HK-2 (cell line): ENCODE measurements around the gene ENAM.
A peak's percentile ranks its signal among the peaks of the same experiment; 100 is the strongest.
"Not testable (repeated sequence)": the region's sequence is repeated elsewhere in the genome, so short reads cannot be mapped to it uniquely, and the experiment has no call there.

Source experiments
- DNase-seq: peaks from one replicate; pipeline ENCODE4 v3.0.0-alpha.2; 2018; ENCODE audit not compliant: unreplicated experiment

The ENAM gene

GRCh38 chr4:70676554-70677090 is 48.1 kb downstream of the ENAM start:
- DNase-seq, result no peak

GRCh38 chr4:70678383-70678999 is 49.9 kb downstream of the ENAM start:
- DNase-seq, result no peak

- DNase-seq, result no peak
Measured at GRCh38 chr4:70680934-70681333, 52.4 kb downstream of the ENAM start.

GRCh38 chr4:70681704-70682103 is 53.2 kb downstream of the ENAM start:
- no peak for DNase-seq

GRCh38 chr4:70682142-70682541 is 53.6 kb downstream of the ENAM start:
- not testable (repeated sequence) for DNase-seq

GRCh38 chr4:70687392-70687791 is 58.8 kb downstream of the ENAM start:
- no peak for DNase-seq

- DNase-seq, result peak; percentile 96
Measured at GRCh38 chr4:70687821-70688794, 59.6 kb downstream of the ENAM start, which contains the start of gene UTP3. Gene UTP3, plus strand, starts transcription at chr4:70688532. Its CDS starts 146 bp downstream, at chr4:70688678.

GRCh38 chr4:70688795-70689231 is 60.3 kb downstream of the ENAM start:
- peak; percentile 14 for DNase-seq

GRCh38 chr4:70691661-70692060 is 63.1 kb downstream of the ENAM start:
- DNase-seq, result no peak

- DNase-seq, result not testable (repeated sequence)
Measured at GRCh38 chr4:70694633-70695032, 66.1 kb downstream of the ENAM start.
